PFSK-1 (cell line): ENCODE data around the gene BFSP2.

Experiments used
- FOXP2 ChIP-seq: optimal IDR thresholded peaks from 2 replicates; pipeline ENCODE3; 2011; ENCODE audit warnings: borderline replicate concordance, control low read depth, inconsistent platforms; ENCODE audit not compliant: insufficient read depth; ENCODE audit errors: extremely low read length, extremely low read depth
- POLR2AphosphoS5 ChIP-seq: IDR thresholded peaks from 2 replicates; pipeline ENCODE4 v1.6.1; 2012; ENCODE audit warnings: low read depth, mild to moderate bottlenecking, control low read depth, low read length, moderate library complexity
- REST ChIP-seq, 2 experiments: IDR thresholded peaks; 2 replicates each; pipeline versions ENCODE4 v1.6.1 to v1.8.0; 2011 to 2012; ENCODE audit warnings: low read depth in 2 of 2, low read length in 2 of 2, control low read depth in 1 of 2, inconsistent platforms in 1 of 2, mild to moderate bottlenecking in 1 of 2, moderate library complexity in 1 of 2; ENCODE audit not compliant: insufficient read depth in 1 of 2
- SIN3A ChIP-seq: IDR thresholded peaks from 2 replicates; pipeline ENCODE4 v1.6.1; 2012; ENCODE audit warnings: mild to moderate bottlenecking, low read length, moderate library complexity, borderline replicate concordance; ENCODE audit not compliant: insufficient read depth
- TAF1 ChIP-seq: IDR thresholded peaks from 2 replicates; pipeline ENCODE4 v1.6.1; 2012; ENCODE audit warnings: low read length, control low read depth, borderline replicate concordance; ENCODE audit not compliant: insufficient read depth

Gene BFSP2

GRCh38 chr3:133380481-133381225 is 19.2 kb upstream of the BFSP2 start:
- TF ChIP-seq TAF1 (no peak), SIN3A (no peak), FOXP2 (no peak), POLR2AphosphoS5 (no peak), REST (IDR thresholded peaks at IDR 0.05; ENCODE audit: insufficient read depth in 1 of 2, low read depth in 2 of 2, low read length in 2 of 2) (no peak)

DNA sequence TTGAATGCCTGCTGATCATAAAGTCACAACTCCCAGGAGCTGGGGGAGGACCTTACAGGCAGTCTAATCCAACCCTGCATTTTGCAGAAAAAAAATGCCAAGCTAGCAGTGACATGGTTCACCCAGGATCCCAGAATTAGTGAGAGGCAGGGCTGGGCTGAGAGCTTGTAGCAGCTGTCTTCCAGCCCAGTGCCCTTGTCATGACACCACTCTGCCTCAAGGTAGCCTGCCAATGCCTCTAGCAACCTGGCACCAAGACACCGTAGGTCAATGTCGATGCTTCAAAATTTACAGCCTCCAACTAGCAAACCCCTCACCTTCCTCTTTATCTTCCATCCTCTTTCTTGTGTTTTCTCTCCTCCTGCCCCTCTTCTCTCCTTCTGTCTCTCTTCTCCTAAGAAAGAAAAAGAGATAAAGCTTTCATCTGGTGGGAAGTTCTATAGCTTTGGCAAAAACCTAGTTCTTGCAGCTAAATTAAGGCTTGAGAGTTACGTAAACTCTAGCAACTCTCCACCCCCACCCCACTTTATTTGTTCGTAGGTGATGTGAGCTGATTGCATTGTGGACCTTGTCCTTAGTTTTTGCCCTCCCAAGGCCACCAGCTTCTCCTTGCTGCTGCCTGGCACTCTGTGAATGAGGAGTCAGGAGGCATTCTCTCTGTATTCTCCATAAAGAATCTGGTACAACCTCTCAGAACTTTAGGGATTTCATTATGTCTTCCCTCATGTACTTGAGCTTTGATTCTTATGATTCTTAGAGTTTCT is 18.3 kb upstream of the BFSP2 start:
- TF ChIP-seq REST (IDR thresholded peaks at IDR 0.05; ENCODE audit: insufficient read depth in 1 of 2, low read depth in 2 of 2, low read length in 2 of 2): no peak
- TF ChIP-seq POLR2AphosphoS5: no peak
- TF ChIP-seq TAF1: no peak

GRCh38 chr3:133383175-133383574 is 16.7 kb upstream of the BFSP2 start:
- TF ChIP-seq TAF1 (no peak), POLR2AphosphoS5 (no peak), REST (IDR thresholded peaks at IDR 0.05; ENCODE audit: insufficient read depth in 1 of 2, low read depth in 2 of 2, low read length in 2 of 2) (no peak), SIN3A (no peak), FOXP2 (no peak)

DNA sequence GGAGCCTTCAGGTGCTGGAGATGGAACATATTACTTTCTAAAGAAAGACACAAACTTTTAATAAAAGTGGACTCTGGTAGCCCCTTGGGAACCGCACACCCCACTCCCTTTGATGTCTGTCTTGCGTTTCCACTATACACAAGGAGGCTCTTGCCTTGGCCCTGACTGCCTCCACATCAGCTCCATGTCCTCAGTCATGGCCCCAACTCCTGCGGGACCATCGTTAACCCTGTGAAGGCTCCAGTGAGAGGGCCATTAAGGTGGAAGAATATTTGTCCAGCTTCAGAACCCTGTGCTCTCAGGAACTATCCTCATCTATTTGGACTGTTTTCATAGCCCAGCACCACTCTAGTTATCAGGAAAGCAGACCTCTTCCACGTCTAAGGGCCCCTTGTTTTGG is 16.1 kb upstream of the BFSP2 start:
- TF ChIP-seq POLR2AphosphoS5 (no peak), REST (IDR thresholded peaks at IDR 0.05; ENCODE audit: insufficient read depth in 1 of 2, low read depth in 2 of 2, low read length in 2 of 2) (no peak), FOXP2 (no peak), TAF1 (no peak), SIN3A (no peak)
